Measurements from ENCODE around the gene PPT2.
"Not testable (repeated sequence)": the region's sequence is repeated elsewhere in the genome, so short reads cannot be mapped to it uniquely, and the experiment has no call there.

PPT2 gene

GRCh38 chr6:32190911-32191677 lies 37.2 kb downstream of the PPT2 start:
- no peak for DNase-seq

GRCh38 chr6:32191696-32192607 lies 38.0 kb downstream of the PPT2 start:
- DNase-seq = peak; percentile 15

GRCh38 chr6:32192608-32193039 lies 38.7 kb downstream of the PPT2 start, which contains the start of gene GPSM3:
Gene GPSM3 (minus strand): TSS chr6:32192643. CDS start chr6:32192513, 130 bp downstream.
- DNase-seq = peak; percentile 38

- DNase-seq = not testable (repeated sequence)
These were observed 39.2 kb downstream of the PPT2 start for GRCh38 chr6:32193096-32193495.

- DNase-seq = no peak
These were observed 40.4 kb downstream of the PPT2 start for GRCh38 chr6:32194388-32194787.

GRCh38 chr6:32194825-32195651 lies 41.1 kb downstream of the PPT2 start:
- peak; percentile 12 for DNase-seq

- DNase-seq = peak; percentile 100
These were observed 41.6 kb downstream of the PPT2 start for GRCh38 chr6:32195652-32195901.

- peak; percentile 55 for DNase-seq
These were observed 42.2 kb downstream of the PPT2 start for GRCh38 chr6:32195902-32196681.

GRCh38 chr6:32196682-32197616 lies 43.0 kb downstream of the PPT2 start:
- DNase-seq = no peak

- DNase-seq = no peak
These were observed 44.4 kb downstream of the PPT2 start for GRCh38 chr6:32198345-32198696.

GRCh38 chr6:32198866-32199265 lies 44.9 kb downstream of the PPT2 start:
- no peak for DNase-seq

- no peak for DNase-seq
These were observed 47.0 kb downstream of the PPT2 start for GRCh38 chr6:32200711-32201475.

- DNase-seq = no peak
These were observed 48.2 kb downstream of the PPT2 start for GRCh38 chr6:32202186-32202585.

GRCh38 chr6:32203426-32204267 lies 49.7 kb downstream of the PPT2 start:
- no peak for DNase-seq

- DNase-seq = no peak
These were observed 50.4 kb downstream of the PPT2 start for GRCh38 chr6:32204268-32204715.

GRCh38 chr6:32208996-32209395 lies 55.1 kb downstream of the PPT2 start:
- DNase-seq = no peak

- DNase-seq = no peak
These were observed 56.3 kb downstream of the PPT2 start for GRCh38 chr6:32210191-32210601.

- not testable (repeated sequence) for DNase-seq
These were observed 57.5 kb downstream of the PPT2 start for GRCh38 chr6:32211432-32211831.

GRCh38 chr6:32212076-32212760 lies 58.3 kb downstream of the PPT2 start:
- no peak for DNase-seq
